CD14-positive monocyte (primary cell): ENCODE data around the gene CPT1A. TPM values are rescaled to one million over a fixed set of nuclear protein-coding genes. Genes with fewer than 3 reads are reported as not detected.

Experiments
- DNase-seq, 3 donors: peaks; one replicate each; pipeline ENCODE4 v3.0.0-alpha.2; 2011 to 2022
- H2AFZ ChIP-seq: 2 replicates; pipeline ENCODE4 v1.6.0; 2012; ENCODE audit warnings: mild to moderate bottlenecking, low read depth, low read length, inconsistent platforms; ENCODE audit not compliant: insufficient read depth, poor library complexity, severe bottlenecking
- H3K27ac ChIP-seq, 2 donors: 1 replicate in 1 of 2; 2 replicates in 1 of 2; pipeline ENCODE4 v1.5.1; 2012 to 2013; ENCODE audit warnings: low read length in 2 of 2, control low read depth in 1 of 2, inconsistent platforms in 1 of 2, low read depth in 1 of 2, mild to moderate bottlenecking in 1 of 2
- H3K27me3 ChIP-seq, 2 donors: one replicate each; pipeline versions ENCODE4 v1.6.0 to v1.6.1; 2011 to 2013; ENCODE audit warnings: low read length in 2 of 2; ENCODE audit not compliant: control insufficient read depth in 2 of 2, insufficient read depth in 2 of 2
- H3K36me3 ChIP-seq, 2 donors: replicated peaks in 1 of 2; 1 replicate in 1 of 2; 2 replicates in 1 of 2; pipeline versions ENCODE4 v1.5.1 to v1.6.1; 2012 to 2013; ENCODE audit warnings: low read length in 2 of 2, control low read depth in 1 of 2, inconsistent platforms in 1 of 2, mild to moderate bottlenecking in 1 of 2; ENCODE audit not compliant: insufficient read depth in 2 of 2, control insufficient read depth in 1 of 2
- H3K4me1 ChIP-seq, 2 donors: 1 replicate in 1 of 2; 2 replicates in 1 of 2; pipeline versions ENCODE4 v1.5.1 to v1.6.1; 2012 to 2013; ENCODE audit warnings: low read length in 2 of 2, control low read depth in 1 of 2, inconsistent platforms in 1 of 2, mild to moderate bottlenecking in 1 of 2, moderate library complexity in 1 of 2; ENCODE audit not compliant: insufficient read depth in 2 of 2, control insufficient read depth in 1 of 2
- H3K4me2 ChIP-seq: replicated peaks from 2 replicates; pipeline ENCODE3; 2012; ENCODE audit warnings: low read length, moderate library complexity, mild to moderate bottlenecking; ENCODE audit not compliant: poor library complexity, severe bottlenecking; ENCODE audit errors: extremely low read depth
- H3K4me3 ChIP-seq, 3 experiments: fragments of 200-600 bp in 1 of 3; sonication (generic) in 1 of 3; replicated peaks in 1 of 3; 1 replicate in 2 of 3; 2 replicates in 1 of 3; pipeline ENCODE4 v1.5.1; 2011 to 2013; ENCODE audit warnings: low read length in 3 of 3, mild to moderate bottlenecking in 3 of 3, control low read depth in 2 of 3, low read depth in 2 of 3, inconsistent platforms in 1 of 3, moderate library complexity in 1 of 3
- H3K79me2 ChIP-seq: 2 replicates; pipeline ENCODE4 v1.6.0; 2012; ENCODE audit warnings: mild to moderate bottlenecking, control low read depth, inconsistent platforms, low read length, moderate library complexity; ENCODE audit not compliant: insufficient read depth
- H3K9ac ChIP-seq: 2 replicates; pipeline ENCODE4 v1.6.0; 2017; ENCODE audit warnings: low read length, mild to moderate bottlenecking; ENCODE audit not compliant: insufficient read depth, poor library complexity, severe bottlenecking
- H3K9me3 ChIP-seq, 2 donors: replicated peaks in 1 of 2; 1 replicate in 1 of 2; 2 replicates in 1 of 2; pipeline versions ENCODE4 v1.5.1 to v1.6.1; 2012 to 2013; ENCODE audit warnings: low read length in 2 of 2, control low read depth in 1 of 2; ENCODE audit not compliant: control insufficient read depth in 1 of 2, insufficient read depth in 1 of 2
- H4K20me1 ChIP-seq: 2 replicates; pipeline ENCODE4 v1.6.0; 2012; ENCODE audit warnings: mild to moderate bottlenecking, low read length, control low read depth, moderate library complexity; ENCODE audit not compliant: insufficient read depth
- H3K27ac Mint-ChIP-seq, 7 donors: one replicate each; pipeline ENCODE4 v1.8.0; 2020; ENCODE audit warnings: mild to moderate bottlenecking in 7 of 7, mixed read lengths in 7 of 7, moderate library complexity in 6 of 7, inconsistent platforms in 2 of 7
- H3K27me3 Mint-ChIP-seq, 3 donors: one replicate each; pipeline ENCODE4 v1.8.0; 2021 to 2022; ENCODE audit warnings: low read depth in 3 of 3, mild to moderate bottlenecking in 3 of 3, mixed read lengths in 3 of 3, moderate library complexity in 3 of 3, inconsistent platforms in 1 of 3
- H3K36me3 Mint-ChIP-seq, 2 donors: one replicate each; pipeline ENCODE4 v1.8.0; 2020; ENCODE audit warnings: mixed read lengths in 2 of 2, inconsistent platforms in 1 of 2, mild to moderate bottlenecking in 1 of 2
- H3K4me1 Mint-ChIP-seq: one replicate; pipeline ENCODE4 v1.8.0; 2020; ENCODE audit warnings: mild to moderate bottlenecking, mixed read lengths
- H3K4me3 Mint-ChIP-seq, 2 donors: one replicate each; pipeline ENCODE4 v1.8.0; 2020; ENCODE audit warnings: mild to moderate bottlenecking in 2 of 2, mixed read lengths in 2 of 2, moderate library complexity in 1 of 2
- H3K9me3 Mint-ChIP-seq, 7 donors: one replicate each; pipeline ENCODE4 v1.8.0; 2020 to 2022; ENCODE audit warnings: mixed read lengths in 7 of 7, mild to moderate bottlenecking in 6 of 7, moderate library complexity in 6 of 7, inconsistent platforms in 2 of 7
- WGBS: methylation state at CpG from one replicate; pipeline ENCODE4 v1.1.5; 2013; ENCODE audit warnings: missing lambda C conversion rate; ENCODE audit not compliant: insufficient coverage; 5-methylcytosine and 5-hydroxymethylcytosine counted together
- intact Hi-C, 2 donors: fragments of 100-400 bp; cut with micrococcal nuclease; formaldehyde crosslinking; loops; one replicate each; pipeline versions ENCODE4 v1.15.0 to v1.15.1; 2023
- polyA plus RNA-seq, 3 donors: library from polyadenylated mRNA; depleted of rRNA in 1 of 3; unstranded in 2 of 3; stranded (reverse) in 1 of 3; fragments of 300-500 nt in 2 of 3; fragments of >200 nt in 1 of 3; fragmentation: Illumina TruSeq in 2 of 3; gene quantifications; 1 replicate in 2 of 3; 2 replicates in 1 of 3; pipeline ENCODE4 v1.2.3, GENCODE V29; 2012 to 2021
- TF ChIP-seq, protein P1 (sequence below): fragments of 200-600 bp; IDR thresholded peaks from one replicate; pipeline ENCODE4 v1.8.0; 2022; ENCODE audit warnings: antibody characterized with exemption, mild to moderate bottlenecking

The CPT1A gene
- polyA plus RNA-seq, 3 donors = 5.6 to 42.5 (median 7.0) TPM

DNA sequence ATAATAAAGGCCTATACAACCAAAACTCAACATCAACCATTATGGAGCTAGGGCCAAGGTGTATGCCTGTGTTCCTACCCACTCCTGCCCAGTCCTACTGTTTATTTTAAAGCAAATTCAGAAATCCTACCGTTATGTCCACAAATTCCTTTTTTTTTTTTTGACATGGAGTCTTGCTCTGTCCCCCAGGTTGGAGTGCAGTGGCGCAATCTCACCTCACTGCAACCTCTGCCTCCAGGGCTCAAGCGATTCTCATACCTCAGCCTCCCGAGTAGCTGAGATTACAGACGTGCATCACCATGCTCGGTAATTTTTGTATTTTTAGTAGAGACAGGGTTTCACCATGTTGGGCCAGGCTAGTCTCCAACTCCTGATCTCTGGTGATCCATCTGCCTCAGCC lies 3.1 kb upstream of the CPT1A start:
- Mint-ChIP-seq H3K27ac (no peak overlapping the region), H3K27me3 (peaks cover 4 to 18% (median 6%) of the 10 kb centered on the region in 3 donors), H3K4me1 (peaks cover 27% of the 10 kb centered on the region), H3K36me3 (no peaks in the 10 kb centered on the region), H3K4me3 (peak overlapping the region in 1 of 2 donors; percentile 20), H3K9me3 (no peaks in the 10 kb centered on the region)
- TF ChIP-seq, protein P1, sequence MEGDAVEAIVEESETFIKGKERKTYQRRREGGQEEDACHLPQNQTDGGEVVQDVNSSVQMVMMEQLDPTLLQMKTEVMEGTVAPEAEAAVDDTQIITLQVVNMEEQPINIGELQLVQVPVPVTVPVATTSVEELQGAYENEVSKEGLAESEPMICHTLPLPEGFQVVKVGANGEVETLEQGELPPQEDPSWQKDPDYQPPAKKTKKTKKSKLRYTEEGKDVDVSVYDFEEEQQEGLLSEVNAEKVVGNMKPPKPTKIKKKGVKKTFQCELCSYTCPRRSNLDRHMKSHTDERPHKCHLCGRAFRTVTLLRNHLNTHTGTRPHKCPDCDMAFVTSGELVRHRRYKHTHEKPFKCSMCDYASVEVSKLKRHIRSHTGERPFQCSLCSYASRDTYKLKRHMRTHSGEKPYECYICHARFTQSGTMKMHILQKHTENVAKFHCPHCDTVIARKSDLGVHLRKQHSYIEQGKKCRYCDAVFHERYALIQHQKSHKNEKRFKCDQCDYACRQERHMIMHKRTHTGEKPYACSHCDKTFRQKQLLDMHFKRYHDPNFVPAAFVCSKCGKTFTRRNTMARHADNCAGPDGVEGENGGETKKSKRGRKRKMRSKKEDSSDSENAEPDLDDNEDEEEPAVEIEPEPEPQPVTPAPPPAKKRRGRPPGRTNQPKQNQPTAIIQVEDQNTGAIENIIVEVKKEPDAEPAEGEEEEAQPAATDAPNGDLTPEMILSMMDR = no peak
- H2AFZ ChIP-seq = no peak overlapping the region
- H3K9ac ChIP-seq = no peak overlapping the region
- no peaks in the 10 kb centered on the region for H3K27me3 ChIP-seq
- no peak overlapping the region for H3K27ac ChIP-seq
- peaks cover 14% of the 10 kb centered on the region for H4K20me1 ChIP-seq
- no peak overlapping the region for H3K4me2 ChIP-seq
- no peaks in the 10 kb centered on the region for H3K36me3 ChIP-seq
- H3K79me2 ChIP-seq = peaks cover 29% of the 10 kb centered on the region
- 100% methylated on average over 2 of the region's 6 CpGs for WGBS
- peaks cover 27 to 41% of the 10 kb centered on the region in 2 donors for H3K4me1 ChIP-seq
- H3K4me3 ChIP-seq = no peak overlapping the region
- intact Hi-C loops = loop anchor here (5.0 kb wide), 1 partner anchor 58 kb away; the partner anchor contains the start of genes IGHMBP2 (in 2 of the 2) and MRPL21 (in 2 of the 2)
- DNase-seq = no peak
- no peaks in the 10 kb centered on the region for H3K9me3 ChIP-seq

- Histone ChIP-seq H3K36me3 (no peaks in the 10 kb centered on the region), H2AFZ (peak overlapping the region; percentile 88), H3K27ac (no peak overlapping the region), H3K27me3 (no peaks in the 10 kb centered on the region), H4K20me1 (peaks cover 15% of the 10 kb centered on the region), H3K9ac (peak overlapping the region; percentile 60), H3K9me3 (no peaks in the 10 kb centered on the region), H3K4me2 (peak overlapping the region; percentile 98), H3K4me3 (peak overlapping the region in 2 of 3 experiments; percentile 85 to 89), H3K79me2 (peaks cover 33% of the 10 kb centered on the region), H3K4me1 (peaks cover 32 to 45% of the 10 kb centered on the region in 2 donors)
- peaks cover 4 to 17% (median 6%) of the 10 kb centered on the region in 3 donors for H3K27me3 Mint-ChIP-seq
- no peaks in the 10 kb centered on the region for H3K36me3 Mint-ChIP-seq
- H3K4me1 Mint-ChIP-seq = peaks cover 31% of the 10 kb centered on the region
- H3K9me3 Mint-ChIP-seq = no peaks in the 10 kb centered on the region
- H3K27ac Mint-ChIP-seq = no peak overlapping the region
- WGBS = 33% methylated on average over 3 of the region's 3 CpGs
- peak overlapping the region; percentile 95 to 97 for H3K4me3 Mint-ChIP-seq
- TF ChIP-seq, protein P1 = no peak
- no peak for DNase-seq
- intact Hi-C loops = loop anchor here (5.0 kb wide), 1 partner anchor 58 kb away; the partner anchor contains the start of genes IGHMBP2 (in 2 of the 2) and MRPL21 (in 2 of the 2)
Measured at GRCh38 chr11:68844376-68844775, 2.7 kb upstream of the CPT1A start.
